OCI-LY7 (cell line): ENCODE data around the gene CDH1. TPM values are rescaled to one million over a fixed set of nuclear protein-coding genes. Genes with fewer than 3 reads are reported as not detected.

Experiments used
- BruUV-seq: library from RNA; stranded (reverse); fragments of 400-500 nt; replicated peaks from 2 replicates; lab custom pipeline; 2021; lab: Mats Ljungman, UMichigan
- CTCF ChIA-PET: fragments of 300-600 bp; sonication (Branson Sonifier 250); formaldehyde crosslinking; loops from one replicate; lab custom pipeline; 2022; ENCODE audit warnings: antibody characterized with exemption; ENCODE audit not compliant: unreplicated experiment; lab: Charles Lee
- POLR2A ChIA-PET: fragments of 300-600 bp; sonication (Branson Sonifier 250); formaldehyde crosslinking; loops from one replicate; lab custom pipeline; 2022; ENCODE audit warnings: antibody characterized with exemption; lab: Charles Lee
- DNase-seq: peaks from one replicate; pipeline ENCODE4 v3.0.0-alpha.2; 2015; ENCODE audit warnings: low spot score
- H2AFZ ChIP-seq: fragments of 200-600 bp; sonication (generic), shearing (Covaris generic); 2 replicates; pipeline ENCODE4 v1.6.1; 2014; ENCODE audit warnings: mild to moderate bottlenecking, antibody characterized with exemption, low read length, moderate library complexity
- H3K27ac ChIP-seq: fragments of 200-600 bp; sonication (generic); 2 replicates; pipeline ENCODE4 v1.5.1; 2014; ENCODE audit warnings: mixed run types, low read depth, mild to moderate bottlenecking, moderate library complexity, low read length, inconsistent platforms; ENCODE audit not compliant: poor library complexity, severe bottlenecking
- H3K36me3 ChIP-seq: fragments of 200-600 bp; sonication (generic); 2 replicates; pipeline ENCODE4 v1.6.1; 2014; ENCODE audit warnings: mild to moderate bottlenecking, antibody characterized with exemption, low read length, moderate library complexity, mixed read lengths; ENCODE audit not compliant: insufficient read depth
- H3K4me1 ChIP-seq: fragments of 200-600 bp; sonication (generic); 2 replicates; pipeline ENCODE4 v1.5.1; 2014; ENCODE audit warnings: mild to moderate bottlenecking, low read length; ENCODE audit not compliant: insufficient read depth, poor library complexity, severe bottlenecking
- H3K4me2 ChIP-seq: fragments of 200-600 bp; sonication (generic); 2 replicates; pipeline ENCODE4 v1.6.1; 2014; ENCODE audit warnings: mild to moderate bottlenecking, low read length
- H3K4me3 ChIP-seq: fragments of 200-600 bp; sonication (generic); 2 replicates; pipeline ENCODE4 v1.5.1; 2014; ENCODE audit warnings: mild to moderate bottlenecking, low read depth, low read length; ENCODE audit not compliant: poor library complexity, severe bottlenecking
- H3K79me2 ChIP-seq: fragments of 200-600 bp; sonication (generic); 2 replicates; pipeline ENCODE4 v1.6.1; 2016; ENCODE audit warnings: low read depth, mild to moderate bottlenecking, low read length, moderate library complexity, mixed read lengths; ENCODE audit not compliant: insufficient read depth
- H3K9me2 ChIP-seq: fragments of 200-600 bp; sonication (generic); 2 replicates; pipeline ENCODE4 v1.6.1; 2016; ENCODE audit warnings: mild to moderate bottlenecking, low read length, mixed read lengths; ENCODE audit not compliant: insufficient read depth
- H3K9me3 ChIP-seq: fragments of 200-600 bp; sonication (generic); 2 replicates; pipeline ENCODE4 v1.6.1; 2014; ENCODE audit warnings: mild to moderate bottlenecking, mixed run types, low read length, mixed read lengths
- H4K20me1 ChIP-seq: fragments of 200-600 bp; sonication (generic); 2 replicates; pipeline ENCODE4 v1.6.1; 2014; ENCODE audit warnings: mild to moderate bottlenecking, antibody characterized with exemption, low read length, moderate library complexity, mixed read lengths; ENCODE audit not compliant: insufficient read depth
- CTCF ChIP-seq: fragments of 200-600 bp; sonication (generic); conservative IDR thresholded peaks from 2 replicates; pipeline ENCODE4 v1.5.1; 2014; ENCODE audit warnings: mild to moderate bottlenecking, antibody characterized with exemption, low read length, moderate library complexity, mixed read lengths
- EZH2phosphoT487 ChIP-seq: fragments of 200-600 bp; sonication (generic); IDR thresholded peaks from 2 replicates; pipeline ENCODE4 v1.6.1; 2018; ENCODE audit warnings: low read depth, borderline replicate concordance, mild to moderate bottlenecking, mixed run types, antibody characterized with exemption, low read length, moderate library complexity, mixed read lengths
- intact Hi-C: fragments of 100-400 bp; cut with micrococcal nuclease; formaldehyde crosslinking; loops from one replicate; pipeline ENCODE4 v1.10.0; 2022; ENCODE audit not compliant: unreplicated experiment
- total RNA-seq, 2 experiments: library from RNA; depleted of rRNA in 1 of 2; stranded (reverse); fragments of >200 nt in 1 of 2; shearing (Covaris generic) in 1 of 2; gene quantifications; 2 replicates each; pipeline ENCODE4 v1.2.3, GENCODE V29; 2014 to 2022

CDH1 gene
- total RNA-seq, 2 experiments from 2014 or later: not detected

DNA sequence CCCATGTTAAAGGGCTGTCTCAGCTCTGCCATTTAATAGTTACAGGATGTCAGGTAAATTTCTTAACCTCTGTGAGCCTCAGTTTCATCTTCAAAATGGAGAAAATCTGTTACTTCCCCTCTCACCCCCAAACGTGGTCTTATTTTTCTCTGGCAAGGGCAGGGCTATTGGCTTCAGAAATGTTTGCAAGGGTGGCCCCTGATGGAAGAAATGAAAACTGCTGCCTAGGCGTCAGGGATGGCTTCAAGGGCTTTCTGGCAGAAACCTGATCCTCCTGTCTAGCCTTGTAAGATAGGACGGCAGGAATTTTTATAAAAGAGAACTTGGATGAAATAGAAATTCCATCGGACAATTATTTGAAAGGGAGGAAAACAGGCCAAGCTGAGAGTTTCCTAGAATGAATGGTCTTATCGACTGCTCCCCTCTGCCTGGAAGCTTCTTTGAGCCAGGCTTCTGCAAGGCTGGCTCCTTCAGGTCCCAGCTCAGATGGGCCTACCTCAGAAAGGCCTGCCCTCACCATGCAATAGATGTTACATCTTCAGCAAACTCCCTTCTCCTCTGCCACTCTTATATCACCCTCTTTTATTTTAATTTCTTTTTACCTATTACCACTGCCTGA, 63.3 kb downstream of the CDH1 start:
- no peaks in the 10 kb centered on the region for H3K79me2 ChIP-seq
- H3K4me3 ChIP-seq: no peak overlapping the region
- TF ChIP-seq CTCF (peak; percentile 86), EZH2phosphoT487 (no peak)
- no peak overlapping the region for H3K4me2 ChIP-seq
- DNase-seq: peak; percentile 64
- H3K4me1 ChIP-seq: no peaks in the 10 kb centered on the region
- intact Hi-C loops: loop anchor here (1.0 kb wide), 2 partner anchors 96 to 272 kb away; no protein-coding TSS in a partner anchor
- H3K9me3 ChIP-seq: no peaks in the 10 kb centered on the region
- H4K20me1 ChIP-seq: no peaks in the 10 kb centered on the region
- H2AFZ ChIP-seq: peak overlapping the region; percentile 44; the same call in 1 of the 2 replicates
- CTCF ChIA-PET: no interaction called here
- H3K36me3 ChIP-seq: no peaks in the 10 kb centered on the region
- no peaks in the 10 kb centered on the region for H3K9me2 ChIP-seq
- BruUV-seq: no TSS peak
- POLR2A ChIA-PET: interaction anchor here (0.5 to 1.0 kb wide), 2 partner anchors 28 to 323 kb away, joined by 3 to 5 read pairs; no protein-coding TSS in a partner anchor
- no peak overlapping the region for H3K27ac ChIP-seq

- no TSS peak for BruUV-seq
Observed at GRCh38 chr16:68802190-68802589, 65.1 kb downstream of the CDH1 start.

More at GRCh38 chr16:68802190-68802589, 65.1 kb downstream of the CDH1 start:
- ChIA-PET POLR2A (no interaction called here), CTCF (no interaction called here)
- H3K27ac ChIP-seq: no peak overlapping the region
- no peak overlapping the region for H3K4me3 ChIP-seq
- H3K9me2 ChIP-seq: no peaks in the 10 kb centered on the region
- H3K4me1 ChIP-seq: no peaks in the 10 kb centered on the region
- no peaks in the 10 kb centered on the region for H4K20me1 ChIP-seq
- no peak for DNase-seq
- intact Hi-C loops: no loop called here
- no peaks in the 10 kb centered on the region for H3K79me2 ChIP-seq
- no peaks in the 10 kb centered on the region for H3K9me3 ChIP-seq
- TF ChIP-seq EZH2phosphoT487: no peak
- no peak for TF ChIP-seq CTCF
- H2AFZ ChIP-seq: no peak overlapping the region
- no peak overlapping the region for H3K4me2 ChIP-seq
- H3K36me3 ChIP-seq: no peaks in the 10 kb centered on the region
